HuH-7 (cell line): Measurements from ENCODE around the gene TBC1D8.

Experiments used
- DNase-seq: peaks from one replicate; pipeline ENCODE4 v3.0.0; 2011; ENCODE audit warnings: low spot score

The TBC1D8 gene

GRCh38 chr2:100976645-100977391 is 174.4 kb downstream of the TBC1D8 start:
- no peak for DNase-seq

- no peak for DNase-seq
These were observed 175.1 kb downstream of the TBC1D8 start for GRCh38 chr2:100976061-100976460.

- DNase-seq = no peak
These were observed 175.7 kb downstream of the TBC1D8 start for GRCh38 chr2:100975521-100975785.

- no peak for DNase-seq
These were observed 176.3 kb downstream of the TBC1D8 start for GRCh38 chr2:100974712-100975520.

- DNase-seq = no peak
These were observed 178.7 kb downstream of the TBC1D8 start for GRCh38 chr2:100972452-100972851.

- DNase-seq = no peak
These were observed 180.0 kb downstream of the TBC1D8 start for GRCh38 chr2:100971221-100971620.

- no peak for DNase-seq
These were observed 181.2 kb downstream of the TBC1D8 start for GRCh38 chr2:100969998-100970397.

- DNase-seq = no peak
These were observed 182.7 kb downstream of the TBC1D8 start for GRCh38 chr2:100968146-100969145.

GRCh38 chr2:100967716-100968115 is 183.5 kb downstream of the TBC1D8 start:
- no peak for DNase-seq

GRCh38 chr2:100965596-100965995 is 185.6 kb downstream of the TBC1D8 start:
- no peak for DNase-seq

GRCh38 chr2:100964681-100965169 is 186.5 kb downstream of the TBC1D8 start:
- DNase-seq = no peak

GRCh38 chr2:100964222-100964621 is 187.0 kb downstream of the TBC1D8 start:
- DNase-seq = no peak

GRCh38 chr2:100963026-100963375 is 188.2 kb downstream of the TBC1D8 start:
- no peak for DNase-seq

GRCh38 chr2:100962366-100963025 is 188.7 kb downstream of the TBC1D8 start:
- no peak for DNase-seq

- no peak for DNase-seq
These were observed 190.5 kb downstream of the TBC1D8 start for GRCh38 chr2:100960688-100961087.

GRCh38 chr2:100959225-100959880 is 191.8 kb downstream of the TBC1D8 start:
- no peak for DNase-seq

- DNase-seq = no peak
These were observed 193.1 kb downstream of the TBC1D8 start for GRCh38 chr2:100957996-100958653.
